ENCODE results near the gene PGA5. TPM values are rescaled to one million over a fixed set of nuclear protein-coding genes. Genes with fewer than 3 reads are reported as not detected.

Gene PGA5
- total RNA-seq, 6 experiments from 2014 or later, result not detected

- Mint-ChIP-seq H3K36me3 (ENCODE audit: low read depth) (no peaks in the 10 kb centered on the region), H3K4me3 (no peak overlapping the region), H3K4me1 (ENCODE audit: low read depth) (peaks cover 6% of the 10 kb centered on the region; the same call in 1 of the 2 replicates), H3K9me3 (no peaks in the 10 kb centered on the region), H3K27me3 (ENCODE audit: insufficient read depth) (peaks cover 4% of the 10 kb centered on the region), H3K27ac (no peak overlapping the region)
- no peak for TF ChIP-seq CTCF (IDR thresholded peaks at IDR 0.05)
- no peak for DNase-seq
These were observed 40.1 kb downstream of the PGA5 start for GRCh38 chr11:61280883-61281580.

GRCh38 chr11:61281581-61282250 lies 40.7 kb downstream of the PGA5 start:
- Mint-ChIP-seq H3K36me3 (ENCODE audit: low read depth) (no peaks in the 10 kb centered on the region), H3K4me3 (no peak overlapping the region), H3K27ac (no peak overlapping the region), H3K4me1 (ENCODE audit: low read depth) (peaks cover 6% of the 10 kb centered on the region; the same call in 1 of the 2 replicates), H3K27me3 (ENCODE audit: insufficient read depth) (peaks cover 4% of the 10 kb centered on the region), H3K9me3 (no peaks in the 10 kb centered on the region)
- TF ChIP-seq CTCF (IDR thresholded peaks at IDR 0.05), result no peak
- DNase-seq, result no peak

- DNase-seq, result no peak
- Mint-ChIP-seq H3K27ac (no peak overlapping the region), H3K4me3 (no peak overlapping the region), H3K27me3 (ENCODE audit: insufficient read depth) (peaks cover 4% of the 10 kb centered on the region), H3K4me1 (ENCODE audit: low read depth) (peaks cover 6% of the 10 kb centered on the region; the same call in 1 of the 2 replicates), H3K36me3 (ENCODE audit: low read depth) (no peaks in the 10 kb centered on the region), H3K9me3 (no peaks in the 10 kb centered on the region)
- no peak for TF ChIP-seq CTCF (IDR thresholded peaks at IDR 0.05)
These were observed 42.6 kb downstream of the PGA5 start for GRCh38 chr11:61283613-61284012.

GRCh38 chr11:61287338-61287977 lies 46.5 kb downstream of the PGA5 start:
- H3K4me1 Mint-ChIP-seq (ENCODE audit: low read depth), result no peaks in the 10 kb centered on the region
- no peaks in the 10 kb centered on the region for H3K36me3 Mint-ChIP-seq (ENCODE audit: low read depth)
- TF ChIP-seq CTCF (IDR thresholded peaks at IDR 0.05), result no peak
- no peak for DNase-seq
- H3K4me3 Mint-ChIP-seq, result no peak overlapping the region
- peaks cover 4% of the 10 kb centered on the region for H3K27me3 Mint-ChIP-seq (ENCODE audit: insufficient read depth)
- no peak overlapping the region for H3K27ac Mint-ChIP-seq
- no peaks in the 10 kb centered on the region for H3K9me3 Mint-ChIP-seq

GRCh38 chr11:61290905-61291690 lies 50.1 kb downstream of the PGA5 start:
- no peak for DNase-seq
- no peak overlapping the region for H3K4me3 Mint-ChIP-seq
- no peak overlapping the region for H3K27ac Mint-ChIP-seq
- H3K4me1 Mint-ChIP-seq (ENCODE audit: low read depth), result peaks cover 10% of the 10 kb centered on the region
- no peaks in the 10 kb centered on the region for H3K36me3 Mint-ChIP-seq (ENCODE audit: low read depth)
- peak; percentile 60 for TF ChIP-seq CTCF (IDR thresholded peaks at IDR 0.05)
- H3K9me3 Mint-ChIP-seq, result no peaks in the 10 kb centered on the region
- H3K27me3 Mint-ChIP-seq (ENCODE audit: insufficient read depth), result peaks cover 2% of the 10 kb centered on the region

All from HFFc6 (cell line).